ENCODE data around the gene FBLN1. TPM values are rescaled to one million over a fixed set of nuclear protein-coding genes. Genes with fewer than 3 reads are reported as not detected.
"Not testable (repeated sequence)": the region's sequence is repeated elsewhere in the genome, so short reads cannot be mapped to it uniquely, and the experiment has no call there.

FBLN1 gene
- total and polyA plus RNA-seq, 12 donors = 31.3 to 126 (median 51.0) TPM

DNA sequence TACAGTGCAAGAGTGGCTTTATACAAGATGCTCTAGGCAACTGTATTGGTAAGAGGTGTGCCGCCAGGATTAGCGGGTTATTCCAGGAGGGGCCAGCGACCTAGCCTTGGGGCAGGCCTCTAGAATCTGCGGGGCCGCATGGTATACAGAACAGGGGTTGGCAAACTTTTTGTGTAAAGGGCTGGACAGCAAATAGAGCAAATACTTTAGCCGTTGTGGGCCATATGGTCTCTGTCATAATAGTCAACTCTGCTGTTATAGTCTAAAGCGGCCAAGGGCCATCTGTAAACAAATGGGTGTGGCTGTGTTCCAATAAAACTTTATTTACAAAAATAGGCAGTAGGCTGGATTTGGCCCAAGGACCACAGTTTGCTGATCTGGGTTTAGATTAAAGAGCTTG, 32.6 kb downstream of the FBLN1 start:
- ATAC-seq = no peak
- Histone ChIP-seq H3K27ac (no peak overlapping the region), H3K4me1 (peaks cover 2 to 23% (median 16%) of the 10 kb centered on the region in 9 donors), H3K9me3 (no peaks in the 10 kb centered on the region), H3K27me3 (peaks cover 0 to under 1% (median 0%) of the 10 kb centered on the region in 7 donors), H3K36me3 (peaks cover 0 to 48% (median 0%) of the 10 kb centered on the region in 9 donors), H3K4me3 (no peak overlapping the region)
- intact Hi-C loops (cut with DNase I) = no loop called here
- no peak for DNase-seq
- 93% methylated on average over 7 of the region's 7 CpGs for WGBS, 2 donors
- TF ChIP-seq, protein P1, sequence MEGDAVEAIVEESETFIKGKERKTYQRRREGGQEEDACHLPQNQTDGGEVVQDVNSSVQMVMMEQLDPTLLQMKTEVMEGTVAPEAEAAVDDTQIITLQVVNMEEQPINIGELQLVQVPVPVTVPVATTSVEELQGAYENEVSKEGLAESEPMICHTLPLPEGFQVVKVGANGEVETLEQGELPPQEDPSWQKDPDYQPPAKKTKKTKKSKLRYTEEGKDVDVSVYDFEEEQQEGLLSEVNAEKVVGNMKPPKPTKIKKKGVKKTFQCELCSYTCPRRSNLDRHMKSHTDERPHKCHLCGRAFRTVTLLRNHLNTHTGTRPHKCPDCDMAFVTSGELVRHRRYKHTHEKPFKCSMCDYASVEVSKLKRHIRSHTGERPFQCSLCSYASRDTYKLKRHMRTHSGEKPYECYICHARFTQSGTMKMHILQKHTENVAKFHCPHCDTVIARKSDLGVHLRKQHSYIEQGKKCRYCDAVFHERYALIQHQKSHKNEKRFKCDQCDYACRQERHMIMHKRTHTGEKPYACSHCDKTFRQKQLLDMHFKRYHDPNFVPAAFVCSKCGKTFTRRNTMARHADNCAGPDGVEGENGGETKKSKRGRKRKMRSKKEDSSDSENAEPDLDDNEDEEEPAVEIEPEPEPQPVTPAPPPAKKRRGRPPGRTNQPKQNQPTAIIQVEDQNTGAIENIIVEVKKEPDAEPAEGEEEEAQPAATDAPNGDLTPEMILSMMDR (IDR thresholded peaks at IDR 0.05) = no peak

- intact Hi-C loops (cut with DNase I); H3K9me3 ChIP-seq; ATAC-seq; H3K27me3 ChIP-seq; H3K4me3 ChIP-seq; DNase-seq; H3K27ac ChIP-seq: not testable (repeated sequence)
- Histone ChIP-seq H3K4me1 (peaks cover 2 to 23% (median 16%) of the 10 kb centered on the region in 9 donors), H3K36me3 (peaks cover 0 to 47% (median 0%) of the 10 kb centered on the region in 9 donors)
- WGBS, 2 donors = 95 to 97% methylated on average over 6 of the region's 6 CpGs
These were observed 33.2 kb downstream of the FBLN1 start for GRCh38 chr22:45535835-45536234.

GRCh38 chr22:45537734-45538181, 35.1 kb downstream of the FBLN1 start:
- ATAC-seq (peak; percentile 62 to 84 (median 76)), DNase-seq (peak; percentile 36 to 58)
- H3K27me3 ChIP-seq = peaks cover 0 to 3% (median 0%) of the 10 kb centered on the region in 7 donors
- H3K4me3 ChIP-seq = no peak overlapping the region
- TF ChIP-seq, protein P1 (IDR thresholded peaks at IDR 0.05) = no peak
- intact Hi-C loops (cut with DNase I) = no loop called here
- peaks cover 2 to 23% (median 16%) of the 10 kb centered on the region in 9 donors for H3K4me1 ChIP-seq
- no peaks in the 10 kb centered on the region for H3K9me3 ChIP-seq
- 47 to 53% methylated on average over 15 of the region's 15 CpGs for WGBS, 2 donors
- H3K27ac ChIP-seq = peak overlapping the region in 8 of 10 donors; percentile 7 to 73 (median 29)
- peaks cover 0 to 55% (median 4%) of the 10 kb centered on the region in 9 donors for H3K36me3 ChIP-seq

- no peak overlapping the region for H3K4me3 ChIP-seq
- 55 to 82% methylated on average over 4 of the region's 4 CpGs for WGBS, 2 donors
- TF ChIP-seq, protein P1 (IDR thresholded peaks at IDR 0.05) = no peak
- H3K4me1 ChIP-seq = peaks cover 2 to 23% (median 16%) of the 10 kb centered on the region in 9 donors
- H3K27me3 ChIP-seq = peaks cover 0 to 3% (median 0%) of the 10 kb centered on the region in 7 donors
- ATAC-seq (no peak), DNase-seq (no peak)
- H3K36me3 ChIP-seq = peaks cover 0 to 56% (median 4%) of the 10 kb centered on the region in 9 donors
- intact Hi-C loops (cut with DNase I) = no loop called here
- no peaks in the 10 kb centered on the region for H3K9me3 ChIP-seq
- peak overlapping the region in 6 of 10 donors; percentile 11 to 73 (median 30) for H3K27ac ChIP-seq
These were observed 35.6 kb downstream of the FBLN1 start for GRCh38 chr22:45538281-45538680.

DNA sequence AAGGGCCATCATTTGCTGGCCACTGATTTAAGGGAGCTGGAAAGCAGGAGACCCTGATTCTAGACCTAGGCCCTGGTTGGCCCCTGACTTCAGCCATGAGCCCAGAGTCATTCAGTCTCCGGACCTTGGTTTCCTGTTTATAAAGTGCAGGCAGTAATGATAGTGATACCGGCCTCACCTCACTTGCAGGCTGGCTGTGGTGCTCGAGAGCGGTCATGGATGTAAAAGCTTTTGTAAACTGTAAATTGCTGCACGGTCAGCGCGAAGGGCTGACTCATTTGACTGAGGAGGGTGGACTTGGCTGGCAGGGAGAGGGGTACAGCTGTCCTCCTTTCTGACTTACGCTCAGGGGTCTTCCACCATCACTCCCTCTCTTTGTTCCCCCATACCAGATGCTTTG, 37.4 kb downstream of the FBLN1 start:
- TF ChIP-seq, protein P1 (IDR thresholded peaks at IDR 0.05) = no peak
- ATAC-seq (no peak), DNase-seq (no peak)
- Histone ChIP-seq H3K27ac (no peak overlapping the region), H3K4me3 (no peak overlapping the region), H3K9me3 (no peaks in the 10 kb centered on the region), H3K27me3 (peaks cover 0 to 3% (median 0%) of the 10 kb centered on the region in 7 donors), H3K4me1 (peaks cover 2 to 25% (median 16%) of the 10 kb centered on the region in 9 donors), H3K36me3 (peaks cover 0 to 43% (median 4%) of the 10 kb centered on the region in 9 donors)
- 82 to 89% methylated on average over 8 of the region's 8 CpGs for WGBS, 2 donors
- intact Hi-C loops (cut with DNase I) = no loop called here

Data from heart right ventricle (tissue), 16 donors.